GM23338 (cell line): ENCODE data around the gene FOXJ1. TPM values are rescaled to one million over a fixed set of nuclear protein-coding genes. Genes with fewer than 3 reads are reported as not detected.

Experiments
- ATAC-seq: fragments of 200-7000 bp; cut with Tn5 transposase; 3 replicates; pipeline ENCODE4 v1.9.1; 2020
- DNase-seq: peaks from one replicate; pipeline ENCODE4 v3.0.0-alpha.2; 2015; ENCODE audit warnings: low spot score
- H2AFZ ChIP-seq: fragments of 200-600 bp; sonication (generic); 2 replicates; pipeline ENCODE4 v1.8.0; 2016; ENCODE audit warnings: antibody characterized with exemption, mild to moderate bottlenecking, moderate library complexity
- H3F3A ChIP-seq: fragments of 200-600 bp; sonication (generic); replicated peaks from 2 replicates; pipeline ENCODE4 v1.8.0; 2017; ENCODE audit warnings: antibody characterized with exemption, mixed run types, low read depth
- H3K27ac ChIP-seq: fragments of 200-600 bp; sonication (generic); 2 replicates; pipeline ENCODE4 v1.6.1; 2016; ENCODE audit warnings: low read depth
- H3K27me3 ChIP-seq: fragments of 200-600 bp; sonication (generic); 2 replicates; pipeline ENCODE4 v1.8.0; 2016; ENCODE audit warnings: mild to moderate bottlenecking, mixed run types, moderate library complexity; ENCODE audit not compliant: insufficient read depth
- H3K36me3 ChIP-seq: fragments of 200-600 bp; sonication (generic); 2 replicates; pipeline ENCODE4 v1.8.0; 2016; ENCODE audit warnings: mild to moderate bottlenecking; ENCODE audit not compliant: insufficient read depth
- H3K4me1 ChIP-seq: fragments of 200-600 bp; sonication (generic); 2 replicates; pipeline ENCODE4 v1.8.0; 2016; ENCODE audit warnings: mild to moderate bottlenecking, moderate library complexity; ENCODE audit not compliant: insufficient read depth
- H3K4me2 ChIP-seq: fragments of 200-600 bp; sonication (generic); 2 replicates; pipeline ENCODE4 v1.7.1; 2017; ENCODE audit warnings: mixed run types
- H3K4me3 ChIP-seq: fragments of 200-600 bp; sonication (generic); 2 replicates; pipeline ENCODE4 v1.6.1; 2016; ENCODE audit warnings: mixed run types
- H3K79me2 ChIP-seq: fragments of 200-600 bp; sonication (generic); replicated peaks from 2 replicates; pipeline ENCODE4 v1.8.0; 2017; ENCODE audit warnings: mild to moderate bottlenecking; ENCODE audit not compliant: insufficient read depth
- H3K9me2 ChIP-seq: fragments of 200-600 bp; sonication (generic); 2 replicates; pipeline ENCODE4 v1.8.0; 2017; ENCODE audit not compliant: insufficient read depth
- H4K20me1 ChIP-seq: fragments of 200-600 bp; sonication (generic); replicated peaks from 2 replicates; pipeline ENCODE4 v1.8.0; 2017; ENCODE audit warnings: mild to moderate bottlenecking; ENCODE audit not compliant: insufficient read depth
- H3K27ac Mint-ChIP-seq: 2 replicates; pipeline ENCODE4 v1.8.0; 2020; ENCODE audit warnings: inconsistent platforms, mild to moderate bottlenecking, moderate library complexity, mixed read lengths
- H3K27me3 Mint-ChIP-seq: 3 replicates; pipeline ENCODE4 v1.8.0; 2022; ENCODE audit warnings: low read depth, mild to moderate bottlenecking, moderate library complexity, mixed read lengths, inconsistent platforms; ENCODE audit not compliant: insufficient read depth, poor library complexity
- H3K36me3 Mint-ChIP-seq: 3 replicates; pipeline ENCODE4 v1.8.0; 2021; ENCODE audit warnings: low read depth, mild to moderate bottlenecking, inconsistent platforms, moderate library complexity, mixed read lengths
- H3K4me1 Mint-ChIP-seq: 3 replicates; pipeline ENCODE4 v1.8.0; 2020; ENCODE audit warnings: mild to moderate bottlenecking, inconsistent platforms, mixed read lengths
- H3K4me3 Mint-ChIP-seq: 3 replicates; pipeline ENCODE4 v1.8.0; 2021; ENCODE audit warnings: moderate library complexity, mild to moderate bottlenecking, inconsistent platforms, mixed read lengths
- H3K9me3 Mint-ChIP-seq: 3 replicates; pipeline ENCODE4 v1.8.0; 2020; ENCODE audit warnings: moderate library complexity, mild to moderate bottlenecking, inconsistent platforms, mixed read lengths
- CTCF ChIP-seq, 2 experiments: fragments of 200-600 bp in 1 of 2; sonication (generic) in 1 of 2; conservative IDR thresholded peaks; 2 replicates each; pipeline versions ENCODE4 v1.5.1 to v1.6.1; 2016 to 2017; ENCODE audit warnings: antibody characterized with exemption in 2 of 2, low read depth in 2 of 2, mild to moderate bottlenecking in 2 of 2, moderate library complexity in 1 of 2
- ETS1 ChIP-seq: IDR thresholded peaks from 2 replicates; pipeline ENCODE4 v1.6.1; 2016; ENCODE audit warnings: antibody characterized with exemption
- EZH2 ChIP-seq: fragments of 200-600 bp; sonication (generic); IDR thresholded peaks from one replicate; pipeline ENCODE4 v1.8.0; 2017; ENCODE audit warnings: antibody characterized with exemption, mild to moderate bottlenecking, low read depth; ENCODE audit not compliant: unreplicated experiment
- EZH2phosphoT487 ChIP-seq: fragments of 200-600 bp; sonication (generic); IDR thresholded peaks from one replicate; pipeline ENCODE4 v1.8.1; 2018; ENCODE audit warnings: antibody characterized with exemption; ENCODE audit not compliant: unreplicated experiment
- JUNB ChIP-seq: IDR thresholded peaks from one replicate; pipeline ENCODE4 v1.6.1; 2016; ENCODE audit warnings: antibody characterized with exemption; ENCODE audit not compliant: unreplicated experiment
- STAT1 ChIP-seq: IDR thresholded peaks from one replicate; pipeline ENCODE4 v1.6.1; 2016; ENCODE audit warnings: antibody characterized with exemption; ENCODE audit not compliant: unreplicated experiment
- polyA plus RNA-seq: library from polyadenylated mRNA; unstranded; fragments of >200 nt; fragmentation: Nextera tagmentation; extraction: Ambion mirVana; gene quantifications from 2 replicates; pipeline ENCODE4 v1.2.1, GENCODE V29; 2016
- total RNA-seq: library from RNA; depleted of rRNA; stranded (reverse); fragments of >200 nt; shearing (Covaris generic); gene quantifications from 2 replicates; pipeline ENCODE4 v1.2.3, GENCODE V29; 2014
- TF ChIP-seq, protein P1 (sequence below): fragments of 250-450 bp; sonication (Bioruptor Pico); IDR thresholded peaks from 2 replicates; pipeline ENCODE4 v1.5.0; 2020; ENCODE audit warnings: mild to moderate bottlenecking, moderate library complexity

Gene FOXJ1
- total and polyA plus RNA-seq, 2 experiments from 2014 or later, result 2.3 to 12.3 TPM

GRCh38 chr17:76088041-76088867 is 52.8 kb downstream of the FOXJ1 start:
- peak; percentile 57 to 74 for TF ChIP-seq CTCF (conservative IDR thresholded peaks at IDR 0.05; ENCODE audit: low read depth in 2 of 2)
- no peak for TF ChIP-seq EZH2
- TF ChIP-seq STAT1, result no peak
- TF ChIP-seq EZH2phosphoT487, result no peak
- no peak for TF ChIP-seq JUNB
- no peak for TF ChIP-seq ETS1
- Histone ChIP-seq H3F3A (no peaks in the 10 kb centered on the region), H3K79me2 (no peaks in the 10 kb centered on the region), H2AFZ (no peak overlapping the region), H3K27me3 (no peaks in the 10 kb centered on the region), H3K4me2 (no peak overlapping the region), H3K4me3 (no peak overlapping the region), H3K9me2 (no peaks in the 10 kb centered on the region), H3K36me3 (peaks cover 5% of the 10 kb centered on the region; the same call in 1 of the 2 replicates), H3K4me1 (no peaks in the 10 kb centered on the region), H4K20me1 (no peaks in the 10 kb centered on the region), H3K27ac (no peak overlapping the region)
- H3K4me1 Mint-ChIP-seq, result no peaks in the 10 kb centered on the region; the same call in 2 of the 3 replicates
- peak overlapping the region; percentile 52; the same call in 1 of the 2 replicates for H3K27ac Mint-ChIP-seq
- H3K36me3 Mint-ChIP-seq, result peaks cover 64% of the 10 kb centered on the region
- ATAC-seq (peak; percentile 94), DNase-seq (peak; percentile 73)
- H3K4me3 Mint-ChIP-seq, result no peak overlapping the region
- H3K27me3 Mint-ChIP-seq, result peaks cover 7% of the 10 kb centered on the region
- H3K9me3 Mint-ChIP-seq, result no peaks in the 10 kb centered on the region

DNA sequence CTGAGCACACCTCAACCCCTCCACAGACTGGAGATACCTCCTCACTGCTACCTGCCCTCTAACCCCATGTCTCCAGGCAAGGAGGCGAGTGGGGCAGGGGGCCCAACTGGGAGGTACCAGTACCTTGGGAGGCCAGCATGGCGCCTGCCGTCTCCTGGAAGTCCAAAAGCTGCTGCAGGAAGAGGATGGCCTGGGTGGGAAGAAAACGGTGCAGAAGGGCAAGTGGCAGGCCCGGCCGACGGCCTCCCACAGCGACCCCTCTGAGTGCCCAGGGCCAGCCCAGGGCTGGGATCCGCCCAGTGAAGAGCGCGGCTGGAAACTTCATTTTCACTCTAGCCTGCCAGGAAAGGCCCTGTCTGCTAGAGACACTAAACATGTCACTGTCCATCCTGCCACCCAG is 53.5 kb downstream of the FOXJ1 start:
- DNase-seq (no peak), ATAC-seq (no peak)
- peaks cover 5% of the 10 kb centered on the region; the same call in 1 of the 2 replicates for H3K36me3 ChIP-seq
- Mint-ChIP-seq H3K4me3 (no peak overlapping the region), H3K27me3 (peaks cover 7% of the 10 kb centered on the region), H3K27ac (no peak overlapping the region), H3K9me3 (no peaks in the 10 kb centered on the region), H3K4me1 (no peaks in the 10 kb centered on the region; the same call in 2 of the 3 replicates), H3K36me3 (peaks cover 62% of the 10 kb centered on the region)
- peaks cover 3% of the 10 kb centered on the region; the same call in 1 of the 2 replicates for H3F3A ChIP-seq
- H3K27ac ChIP-seq, result no peak overlapping the region
- no peak overlapping the region for H3K4me3 ChIP-seq
- H3K9me2 ChIP-seq, result no peaks in the 10 kb centered on the region
- H3K27me3 ChIP-seq, result no peaks in the 10 kb centered on the region
- no peak overlapping the region for H2AFZ ChIP-seq
- no peaks in the 10 kb centered on the region for H3K4me1 ChIP-seq
- H3K79me2 ChIP-seq, result no peaks in the 10 kb centered on the region
- H4K20me1 ChIP-seq, result no peaks in the 10 kb centered on the region
- no peak overlapping the region for H3K4me2 ChIP-seq
- no peak for TF ChIP-seq EZH2
- TF ChIP-seq, protein P1, sequence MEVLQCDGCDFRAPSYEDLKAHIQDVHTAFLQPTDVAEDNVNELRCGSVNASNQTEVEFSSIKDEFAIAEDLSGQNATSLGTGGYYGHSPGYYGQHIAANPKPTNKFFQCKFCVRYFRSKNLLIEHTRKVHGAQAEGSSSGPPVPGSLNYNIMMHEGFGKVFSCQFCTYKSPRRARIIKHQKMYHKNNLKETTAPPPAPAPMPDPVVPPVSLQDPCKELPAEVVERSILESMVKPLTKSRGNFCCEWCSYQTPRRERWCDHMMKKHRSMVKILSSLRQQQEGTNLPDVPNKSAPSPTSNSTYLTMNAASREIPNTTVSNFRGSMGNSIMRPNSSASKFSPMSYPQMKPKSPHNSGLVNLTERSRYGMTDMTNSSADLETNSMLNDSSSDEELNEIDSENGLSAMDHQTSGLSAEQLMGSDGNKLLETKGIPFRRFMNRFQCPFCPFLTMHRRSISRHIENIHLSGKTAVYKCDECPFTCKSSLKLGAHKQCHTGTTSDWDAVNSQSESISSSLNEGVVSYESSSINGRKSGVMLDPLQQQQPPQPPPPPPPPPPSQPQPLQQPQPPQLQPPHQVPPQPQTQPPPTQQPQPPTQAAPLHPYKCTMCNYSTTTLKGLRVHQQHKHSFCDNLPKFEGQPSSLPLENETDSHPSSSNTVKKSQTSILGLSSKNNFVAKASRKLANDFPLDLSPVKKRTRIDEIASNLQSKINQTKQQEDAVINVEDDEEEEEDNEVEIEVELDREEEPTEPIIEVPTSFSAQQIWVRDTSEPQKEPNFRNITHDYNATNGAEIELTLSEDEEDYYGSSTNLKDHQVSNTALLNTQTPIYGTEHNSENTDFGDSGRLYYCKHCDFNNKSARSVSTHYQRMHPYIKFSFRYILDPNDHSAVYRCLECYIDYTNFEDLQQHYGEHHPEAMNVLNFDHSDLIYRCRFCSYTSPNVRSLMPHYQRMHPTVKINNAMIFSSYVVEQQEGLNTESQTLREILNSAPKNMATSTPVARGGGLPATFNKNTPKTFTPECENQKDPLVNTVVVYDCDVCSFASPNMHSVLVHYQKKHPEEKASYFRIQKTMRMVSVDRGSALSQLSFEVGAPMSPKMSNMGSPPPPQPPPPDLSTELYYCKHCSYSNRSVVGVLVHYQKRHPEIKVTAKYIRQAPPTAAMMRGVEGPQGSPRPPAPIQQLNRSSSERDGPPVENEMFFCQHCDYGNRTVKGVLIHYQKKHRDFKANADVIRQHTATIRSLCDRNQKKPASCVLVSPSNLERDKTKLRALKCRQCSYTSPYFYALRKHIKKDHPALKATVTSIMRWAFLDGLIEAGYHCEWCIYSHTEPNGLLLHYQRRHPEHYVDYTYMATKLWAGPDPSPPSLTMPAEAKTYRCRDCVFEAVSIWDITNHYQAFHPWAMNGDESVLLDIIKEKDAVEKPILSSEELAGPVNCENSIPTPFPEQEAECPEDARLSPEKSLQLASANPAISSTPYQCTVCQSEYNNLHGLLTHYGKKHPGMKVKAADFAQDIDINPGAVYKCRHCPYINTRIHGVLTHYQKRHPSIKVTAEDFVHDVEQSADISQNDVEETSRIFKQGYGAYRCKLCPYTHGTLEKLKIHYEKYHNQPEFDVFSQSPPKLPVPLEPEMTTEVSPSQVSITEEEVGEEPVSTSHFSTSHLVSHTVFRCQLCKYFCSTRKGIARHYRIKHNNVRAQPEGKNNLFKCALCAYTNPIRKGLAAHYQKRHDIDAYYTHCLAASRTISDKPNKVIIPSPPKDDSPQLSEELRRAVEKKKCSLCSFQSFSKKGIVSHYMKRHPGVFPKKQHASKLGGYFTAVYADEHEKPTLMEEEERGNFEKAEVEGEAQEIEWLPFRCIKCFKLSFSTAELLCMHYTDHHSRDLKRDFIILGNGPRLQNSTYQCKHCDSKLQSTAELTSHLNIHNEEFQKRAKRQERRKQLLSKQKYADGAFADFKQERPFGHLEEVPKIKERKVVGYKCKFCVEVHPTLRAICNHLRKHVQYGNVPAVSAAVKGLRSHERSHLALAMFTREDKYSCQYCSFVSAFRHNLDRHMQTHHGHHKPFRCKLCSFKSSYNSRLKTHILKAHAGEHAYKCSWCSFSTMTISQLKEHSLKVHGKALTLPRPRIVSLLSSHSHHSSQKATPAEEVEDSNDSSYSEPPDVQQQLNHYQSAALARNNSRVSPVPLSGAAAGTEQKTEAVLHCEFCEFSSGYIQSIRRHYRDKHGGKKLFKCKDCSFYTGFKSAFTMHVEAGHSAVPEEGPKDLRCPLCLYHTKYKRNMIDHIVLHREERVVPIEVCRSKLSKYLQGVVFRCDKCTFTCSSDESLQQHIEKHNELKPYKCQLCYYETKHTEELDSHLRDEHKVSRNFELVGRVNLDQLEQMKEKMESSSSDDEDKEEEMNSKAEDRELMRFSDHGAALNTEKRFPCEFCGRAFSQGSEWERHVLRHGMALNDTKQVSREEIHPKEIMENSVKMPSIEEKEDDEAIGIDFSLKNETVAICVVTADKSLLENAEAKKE (CRISPR knock-in tag), result no peak
